Stomach (tissue), 9 donors: Measurements from ENCODE around the gene AWAT1. TPM values are rescaled to one million over a fixed set of nuclear protein-coding genes. Genes with fewer than 3 reads are reported as not detected.
"Not testable (repeated sequence)": the region's sequence is repeated elsewhere in the genome, so short reads cannot be mapped to it uniquely, and the experiment has no call there.

Experiments used
- DNase-seq, 2 donors: peaks; one replicate each; pipeline versions ENCODE4 v3.0.0 to v3.0.0-alpha.2; 2013 to 2019
- H3K27ac ChIP-seq, 5 donors: fragments of 200-600 bp in 4 of 5; sonication (generic) in 4 of 5; one replicate each; pipeline ENCODE4 v1.5.1; 2013 to 2019; ENCODE audit warnings: mild to moderate bottlenecking in 1 of 5, moderate library complexity in 1 of 5
- H3K27me3 ChIP-seq, 3 donors: fragments of 200-600 bp; sonication (generic); one replicate each; pipeline ENCODE4 v1.5.1; 2017 to 2019; ENCODE audit warnings: mixed run types in 1 of 3
- H3K36me3 ChIP-seq, 4 donors: fragments of 200-600 bp; sonication (generic); 1 replicate in 3 of 4; 2 replicates in 1 of 4; pipeline ENCODE4 v1.5.1; 2016 to 2019
- H3K4me1 ChIP-seq, 4 donors: fragments of 200-600 bp; sonication (generic); one replicate each; pipeline ENCODE4 v1.5.1; 2016 to 2019
- H3K4me3 ChIP-seq, 4 donors: fragments of 200-600 bp; sonication (generic) in 3 of 4; one replicate each; pipeline ENCODE4 v1.5.1; 2016 to 2019; ENCODE audit warnings: mild to moderate bottlenecking in 1 of 4
- H3K9me3 ChIP-seq, 4 donors: fragments of 200-600 bp; sonication (generic); one replicate each; pipeline ENCODE4 v1.5.1; 2016 to 2019
- EP300 ChIP-seq: sonication (generic); formaldehyde crosslinking; IDR thresholded peaks from one replicate; pipeline ENCODE4 v1.6.1; 2017; ENCODE audit warnings: antibody characterized with exemption
- POLR2A ChIP-seq, 4 donors: fragments of 450-650 bp; IDR thresholded peaks; one replicate each; pipeline ENCODE4 v1.6.1; 2016; ENCODE audit warnings: antibody characterized with exemption in 4 of 4, control low read depth in 2 of 4, mild to moderate bottlenecking in 1 of 4, moderate library complexity in 1 of 4
- POLR2AphosphoS5 ChIP-seq, 3 donors: sonication (generic); formaldehyde crosslinking; IDR thresholded peaks; one replicate each; pipeline ENCODE4 v1.6.1; 2016; ENCODE audit warnings: antibody characterized with exemption in 3 of 3
- WGBS, 5 donors: extraction: QIAGEN DNeasy Blood & Tissue Kit in 3 of 5; methylation state at CpG; one replicate each; pipeline versions ENCODE4 v1.1.5 to v1.1.7; 2013 to 2018; 5-methylcytosine and 5-hydroxymethylcytosine counted together
- intact Hi-C: fragments of 100-400 bp; cut with DNase I; formaldehyde crosslinking; loops from one replicate; pipeline ENCODE4 v1.15.1; 2023; ENCODE audit warnings: low total_unique reads
- polyA plus RNA-seq, 3 donors: library from polyadenylated mRNA; stranded (reverse); fragments of 200-250 nt; gene quantifications; one replicate each; pipeline ENCODE4 v1.2.3, GENCODE V29; 2013
- total RNA-seq, 5 donors: library from RNA; depleted of rRNA; stranded (reverse); fragments of >200 nt; gene quantifications; one replicate each; pipeline versions ENCODE4 v1.1.0 to v1.2.3, GENCODE V29; 2014 to 2016
- TF ChIP-seq, protein P1 (sequence below), 7 experiments: fragments of 450-650 bp in 4 of 7; fragments of 200-600 bp in 3 of 7; sonication (generic) in 3 of 7; IDR thresholded peaks; one replicate each; pipeline ENCODE4 v1.5.1; 2016 to 2019; ENCODE audit warnings: antibody characterized with exemption in 7 of 7, control low read depth in 2 of 7, mild to moderate bottlenecking in 1 of 7
- donor health status: healthy with polysubstance abuse.
- donor health status: Bipolar disorder and iron deficiency.
- donor health status: healthy.

AWAT1 gene
- total and polyA plus RNA-seq, 8 donors: not detected

GRCh38 chrX:70231666-70232065, 2.8 kb upstream of the AWAT1 start:
- DNase-seq: no peak
- Histone ChIP-seq H3K4me1 (no peaks in the 10 kb centered on the region), H3K27me3 (no peaks in the 10 kb centered on the region), H3K27ac (no peak overlapping the region), H3K36me3 (no peaks in the 10 kb centered on the region), H3K4me3 (no peak overlapping the region), H3K9me3 (no peaks in the 10 kb centered on the region)
- no peak for TF ChIP-seq EP300
- TF ChIP-seq POLR2AphosphoS5 (IDR thresholded peaks at IDR 0.05): no peak
- TF ChIP-seq, protein P1, sequence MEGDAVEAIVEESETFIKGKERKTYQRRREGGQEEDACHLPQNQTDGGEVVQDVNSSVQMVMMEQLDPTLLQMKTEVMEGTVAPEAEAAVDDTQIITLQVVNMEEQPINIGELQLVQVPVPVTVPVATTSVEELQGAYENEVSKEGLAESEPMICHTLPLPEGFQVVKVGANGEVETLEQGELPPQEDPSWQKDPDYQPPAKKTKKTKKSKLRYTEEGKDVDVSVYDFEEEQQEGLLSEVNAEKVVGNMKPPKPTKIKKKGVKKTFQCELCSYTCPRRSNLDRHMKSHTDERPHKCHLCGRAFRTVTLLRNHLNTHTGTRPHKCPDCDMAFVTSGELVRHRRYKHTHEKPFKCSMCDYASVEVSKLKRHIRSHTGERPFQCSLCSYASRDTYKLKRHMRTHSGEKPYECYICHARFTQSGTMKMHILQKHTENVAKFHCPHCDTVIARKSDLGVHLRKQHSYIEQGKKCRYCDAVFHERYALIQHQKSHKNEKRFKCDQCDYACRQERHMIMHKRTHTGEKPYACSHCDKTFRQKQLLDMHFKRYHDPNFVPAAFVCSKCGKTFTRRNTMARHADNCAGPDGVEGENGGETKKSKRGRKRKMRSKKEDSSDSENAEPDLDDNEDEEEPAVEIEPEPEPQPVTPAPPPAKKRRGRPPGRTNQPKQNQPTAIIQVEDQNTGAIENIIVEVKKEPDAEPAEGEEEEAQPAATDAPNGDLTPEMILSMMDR (IDR thresholded peaks at IDR 0.05): no peak
- TF ChIP-seq POLR2A (IDR thresholded peaks at IDR 0.05): no peak
- intact Hi-C loops: no loop called here
- WGBS, 5 donors: 14 to 37% (median 30%) methylated on average over 4 of the region's 4 CpGs

DNA sequence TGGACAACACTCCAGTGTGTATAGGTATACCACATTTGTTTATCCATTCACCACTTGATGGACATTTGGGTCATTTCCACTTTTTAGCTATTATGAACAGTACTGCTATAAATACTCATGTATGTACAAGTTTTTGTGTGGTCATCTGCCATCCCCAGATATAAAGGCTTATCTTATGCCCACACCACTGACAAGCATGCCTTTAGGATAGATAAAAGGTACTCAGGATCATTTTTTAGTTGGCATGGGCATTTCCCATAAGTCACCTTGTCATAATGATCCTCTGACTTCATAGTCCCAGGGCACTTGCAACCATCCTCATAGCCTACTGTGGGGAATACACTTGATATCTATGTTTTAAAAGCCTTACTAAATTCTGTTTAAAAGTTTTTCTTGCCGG, 6.3 kb downstream of the AWAT1 start:
- WGBS, 5 donors: 80 to 100% (median 97%) methylated on average over 1 of the region's 1 CpG
- no peaks in the 10 kb centered on the region for H3K4me1 ChIP-seq
- no peaks in the 10 kb centered on the region for H3K27me3 ChIP-seq
- TF ChIP-seq, protein P1 (IDR thresholded peaks at IDR 0.05): no peak
- TF ChIP-seq POLR2AphosphoS5 (IDR thresholded peaks at IDR 0.05): no peak
- TF ChIP-seq EP300: no peak
- no peak for TF ChIP-seq POLR2A (IDR thresholded peaks at IDR 0.05)
- no peak for DNase-seq
- H3K9me3 ChIP-seq: peaks cover 0 to 4% (median 0%) of the 10 kb centered on the region in 4 donors
- H3K27ac ChIP-seq: no peak overlapping the region
- intact Hi-C loops: no loop called here
- no peaks in the 10 kb centered on the region for H3K36me3 ChIP-seq
- no peak overlapping the region for H3K4me3 ChIP-seq

DNA sequence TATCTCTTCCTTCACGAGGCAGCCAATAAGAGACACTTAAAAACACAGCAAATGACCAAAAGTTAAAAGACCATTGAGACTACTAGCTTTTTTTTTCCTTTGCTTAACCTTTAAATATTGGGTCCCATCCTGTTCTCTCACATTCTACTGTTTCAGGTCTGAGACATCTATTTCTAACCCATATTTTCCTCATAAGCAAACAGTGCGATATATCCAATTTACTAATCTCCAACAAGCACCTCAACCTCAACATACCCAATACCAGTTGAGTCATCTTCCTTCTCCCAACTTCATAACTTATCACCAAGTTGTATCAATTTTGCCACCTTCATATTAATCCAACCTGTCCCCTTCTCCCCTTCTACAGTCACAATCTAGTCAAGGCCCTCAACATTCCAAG, 7.0 kb downstream of the AWAT1 start:
- Histone ChIP-seq H3K9me3 (peaks cover 0 to 4% (median 0%) of the 10 kb centered on the region in 4 donors), H3K36me3 (no peaks in the 10 kb centered on the region), H3K4me3 (no peak overlapping the region), H3K4me1 (no peaks in the 10 kb centered on the region), H3K27me3 (no peaks in the 10 kb centered on the region), H3K27ac (no peak overlapping the region)
- DNase-seq: no peak
- WGBS, 5 donors: 66 to 93% (median 83%) methylated on average over 2 of the region's 2 CpGs
- intact Hi-C loops: no loop called here
- TF ChIP-seq EP300 (no peak), POLR2A (IDR thresholded peaks at IDR 0.05) (no peak), POLR2AphosphoS5 (IDR thresholded peaks at IDR 0.05) (no peak)
- TF ChIP-seq, protein P1 (IDR thresholded peaks at IDR 0.05): no peak

DNA sequence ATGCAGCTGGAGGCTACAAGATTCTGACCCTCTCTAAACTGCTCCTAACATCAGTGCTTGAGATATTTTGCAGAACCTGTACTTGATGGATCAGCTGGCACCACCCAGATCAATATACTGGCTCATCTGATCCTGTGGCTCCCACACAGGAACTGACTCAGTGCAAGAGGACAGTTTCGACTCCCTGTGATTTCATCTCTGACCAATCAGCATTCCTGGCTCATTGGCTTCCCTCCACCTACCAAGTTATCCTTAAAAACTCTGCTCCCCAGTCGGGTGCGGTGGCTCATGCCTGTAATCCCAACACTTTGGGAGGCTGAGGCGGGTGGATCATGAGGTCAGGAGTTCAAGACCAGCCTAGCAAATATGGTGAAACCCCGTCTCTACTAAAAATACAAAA, 9.1 kb downstream of the AWAT1 start:
- H3K4me3 ChIP-seq, intact Hi-C loops, H3K27ac ChIP-seq, H3K36me3 ChIP-seq, H3K27me3 ChIP-seq, DNase-seq, H3K9me3 ChIP-seq, H3K4me1 ChIP-seq: not testable (repeated sequence)
- 70 to 83% (median 72%) methylated on average over 4 to 5 of the region's 5 CpGs for WGBS, 5 donors

- Histone ChIP-seq H3K27ac (no peak overlapping the region), H3K9me3 (peaks cover 0 to 4% (median 0%) of the 10 kb centered on the region in 4 donors), H3K36me3 (no peaks in the 10 kb centered on the region), H3K4me3 (no peak overlapping the region), H3K4me1 (no peaks in the 10 kb centered on the region), H3K27me3 (no peaks in the 10 kb centered on the region)
- 66 to 87% (median 85%) methylated on average over 6 of the region's 6 CpGs for WGBS, 5 donors
- intact Hi-C loops: no loop called here
- DNase-seq: no peak
- TF ChIP-seq EP300 (no peak), POLR2A (IDR thresholded peaks at IDR 0.05) (no peak), POLR2AphosphoS5 (IDR thresholded peaks at IDR 0.05) (no peak)
- TF ChIP-seq, protein P1 (IDR thresholded peaks at IDR 0.05): no peak
These were observed 10.4 kb downstream of the AWAT1 start for GRCh38 chrX:70244881-70245280.
